HAP-1 (cell line): Measurements from ENCODE around the gene INPP5E.
"Not testable (repeated sequence)": the region's sequence is repeated elsewhere in the genome, so short reads cannot be mapped to it uniquely, and the experiment has no call there.

Source experiments
- DNase-seq, 2 experiments: peaks; one replicate each; pipeline ENCODE4 v3.0.0-alpha.2; 2016 to 2020; ENCODE audit warnings: low spot score in 2 of 2
- H3K27me3 ChIP-seq: fragments of 250-450 bp; sonication (Bioruptor Pico); 2 replicates; pipeline ENCODE4 v1.5.1; 2020; ENCODE audit warnings: low read depth, mild to moderate bottlenecking, moderate library complexity
- H3K36me3 ChIP-seq: fragments of 250-450 bp; sonication (Bioruptor Pico); replicated peaks from 2 replicates; pipeline ENCODE4 v1.5.1; 2020; ENCODE audit warnings: mild to moderate bottlenecking
- H3K4me1 ChIP-seq: fragments of 250-450 bp; sonication (Bioruptor Pico); 2 replicates; pipeline ENCODE4 v1.5.1; 2020; ENCODE audit warnings: mild to moderate bottlenecking
- H3K4me3 ChIP-seq: fragments of 250-450 bp; sonication (Bioruptor Pico); 2 replicates; pipeline ENCODE4 v1.5.1; 2020; ENCODE audit warnings: mild to moderate bottlenecking, moderate library complexity
- H3K9me3 ChIP-seq: fragments of 250-450 bp; sonication (Bioruptor Pico); 2 replicates; pipeline ENCODE4 v1.5.1; 2020; ENCODE audit warnings: mild to moderate bottlenecking, moderate library complexity
- in situ Hi-C: fragments of 300-500 bp; cut with MboI; formaldehyde crosslinking; loops from 3 replicates; pipeline ENCODE4 v1.14.3; 2020; ENCODE audit warnings: low sequenced_read_pairs, inconsistent platforms, mixed read lengths

Gene INPP5E

DNA sequence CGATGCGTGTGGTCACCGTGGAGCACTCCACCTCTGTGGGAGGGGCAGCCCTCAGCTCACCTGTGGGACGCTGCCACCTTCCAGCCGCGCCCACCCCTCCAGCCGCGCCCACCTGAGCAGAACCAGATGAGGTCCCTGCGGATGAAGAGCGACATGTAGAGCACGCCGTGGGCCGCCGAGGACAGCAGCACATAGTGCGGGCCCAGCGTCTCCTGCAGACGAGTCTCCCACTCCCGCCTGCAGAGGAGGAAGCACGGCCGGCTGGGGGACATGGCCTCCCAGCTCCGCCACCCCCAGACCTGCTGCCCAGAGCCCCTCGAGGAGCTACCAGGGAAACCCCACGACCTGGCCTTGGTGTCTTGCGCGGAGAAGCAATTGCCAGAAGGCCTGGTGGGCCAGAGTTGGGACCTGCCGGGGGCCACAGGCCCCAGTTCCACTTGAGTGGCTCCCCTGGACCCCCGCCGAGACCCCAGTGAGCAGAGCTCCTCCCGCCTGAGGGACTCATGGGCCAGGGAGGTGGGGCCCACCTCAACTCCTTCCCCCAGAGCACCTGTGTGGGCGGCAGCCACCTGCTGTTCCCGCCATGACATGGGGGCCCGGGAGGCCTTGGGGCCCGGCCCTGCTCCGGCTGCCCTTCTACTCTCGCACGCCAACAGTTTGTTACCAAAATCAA is 6.5 kb downstream of the INPP5E start:
- in situ Hi-C loops = no loop called here
- DNase-seq = no peak
- H3K36me3 ChIP-seq = peaks cover 28% of the 10 kb centered on the region
- no peak overlapping the region for H3K4me3 ChIP-seq
- peaks cover 9% of the 10 kb centered on the region for H3K4me1 ChIP-seq
- H3K27me3 ChIP-seq = no peaks in the 10 kb centered on the region
- no peaks in the 10 kb centered on the region for H3K9me3 ChIP-seq

- H3K27me3 ChIP-seq = no peaks in the 10 kb centered on the region
Measured at GRCh38 chr9:136432591-136432990, 7.1 kb downstream of the INPP5E start.

GRCh38 chr9:136431782-136432350 is 7.8 kb downstream of the INPP5E start:
- Histone ChIP-seq H3K4me3 (no peak overlapping the region), H3K36me3 (peaks cover 30% of the 10 kb centered on the region), H3K27me3 (no peaks in the 10 kb centered on the region), H3K4me1 (no peaks in the 10 kb centered on the region), H3K9me3 (no peaks in the 10 kb centered on the region)
- no peak for DNase-seq
- in situ Hi-C loops = no loop called here

More at GRCh38 chr9:136432591-136432990, 7.1 kb downstream of the INPP5E start:
- no peak for DNase-seq
- in situ Hi-C loops = no loop called here
- Histone ChIP-seq H3K9me3 (no peaks in the 10 kb centered on the region), H3K36me3 (peaks cover 25% of the 10 kb centered on the region), H3K4me3 (no peak overlapping the region), H3K4me1 (peaks cover 6% of the 10 kb centered on the region)

GRCh38 chr9:136430588-136431234 is 8.9 kb downstream of the INPP5E start:
- in situ Hi-C loops = no loop called here
- Histone ChIP-seq H3K36me3 (peaks cover 30% of the 10 kb centered on the region), H3K9me3 (no peaks in the 10 kb centered on the region), H3K4me1 (no peaks in the 10 kb centered on the region), H3K4me3 (no peak overlapping the region), H3K27me3 (no peaks in the 10 kb centered on the region)
- no peak for DNase-seq

- Histone ChIP-seq H3K9me3 (no peaks in the 10 kb centered on the region), H3K4me1 (no peaks in the 10 kb centered on the region), H3K4me3 (no peak overlapping the region), H3K36me3 (peaks cover 31% of the 10 kb centered on the region), H3K27me3 (no peaks in the 10 kb centered on the region)
- no peak for DNase-seq
- in situ Hi-C loops = no loop called here
Measured at GRCh38 chr9:136429683-136430491, 9.8 kb downstream of the INPP5E start.

- H3K36me3 ChIP-seq = peaks cover 38% of the 10 kb centered on the region
- no peaks in the 10 kb centered on the region for H3K27me3 ChIP-seq
- in situ Hi-C loops = no loop called here
- no peak overlapping the region for H3K4me3 ChIP-seq
- no peaks in the 10 kb centered on the region for H3K9me3 ChIP-seq
- no peak for DNase-seq
- H3K4me1 ChIP-seq = no peaks in the 10 kb centered on the region
Measured at GRCh38 chr9:136429075-136429628, 10.5 kb downstream of the INPP5E start.

DNA sequence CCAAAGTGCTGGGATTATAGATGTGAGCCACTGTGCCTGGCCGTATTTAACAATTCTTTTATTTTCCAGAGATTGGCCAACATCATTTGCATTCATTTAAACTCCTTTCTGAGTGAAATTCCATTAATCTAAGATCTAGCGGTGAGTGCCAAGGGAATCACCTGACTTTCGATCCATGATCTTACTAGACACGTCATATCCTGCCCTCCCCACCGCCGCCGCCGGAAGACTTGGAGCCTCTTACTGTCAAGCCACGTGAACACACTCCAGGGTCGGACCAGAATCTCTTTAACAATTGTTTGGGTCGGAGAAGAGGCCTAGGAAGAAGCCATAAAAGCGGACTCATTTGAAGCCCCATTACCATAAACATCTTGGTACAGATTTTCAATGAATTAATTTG is 12.9 kb downstream of the INPP5E start:
- H3K4me3 ChIP-seq = no peak overlapping the region
- no peak for DNase-seq
- no peaks in the 10 kb centered on the region for H3K9me3 ChIP-seq
- H3K27me3 ChIP-seq = no peaks in the 10 kb centered on the region
- H3K36me3 ChIP-seq = peaks cover 62% of the 10 kb centered on the region
- in situ Hi-C loops = no loop called here
- H3K4me1 ChIP-seq = no peaks in the 10 kb centered on the region

- DNase-seq, H3K9me3 ChIP-seq, in situ Hi-C loops, H3K27me3 ChIP-seq, H3K4me1 ChIP-seq, H3K4me3 ChIP-seq: not testable (repeated sequence)
- H3K36me3 ChIP-seq = peaks cover 62% of the 10 kb centered on the region
Measured at GRCh38 chr9:136425367-136425766, 14.3 kb downstream of the INPP5E start.

DNA sequence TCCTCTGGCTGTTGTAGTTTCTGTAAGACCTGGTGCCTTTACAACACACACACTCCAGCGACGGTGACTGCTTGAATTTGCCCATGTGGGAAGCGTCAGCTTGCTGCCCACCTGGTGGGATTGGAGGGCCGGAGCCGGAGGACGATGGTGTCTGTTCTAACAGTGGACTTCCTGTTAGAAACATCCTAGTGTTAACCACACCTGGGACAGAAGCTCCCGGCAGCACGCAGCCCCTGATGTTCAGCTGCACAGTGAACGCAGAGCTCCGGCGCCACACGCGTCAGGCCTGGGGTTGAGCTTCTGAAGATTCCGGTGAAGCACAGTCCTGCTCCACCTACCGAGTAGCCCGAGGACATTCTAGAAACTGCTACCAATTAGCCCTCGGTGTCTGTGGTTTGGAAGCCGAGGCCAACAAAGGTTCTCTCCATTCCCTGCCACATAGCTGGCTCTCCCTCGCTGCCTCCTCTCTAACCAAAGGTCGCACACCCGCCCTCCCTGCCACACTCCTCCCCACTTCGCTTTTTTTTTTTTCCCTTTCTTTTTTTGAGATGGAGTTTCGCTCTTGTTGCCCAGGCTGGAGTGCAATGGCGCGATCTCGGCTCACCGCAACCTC is 14.8 kb downstream of the INPP5E start:
- Histone ChIP-seq H3K4me3 (no peak overlapping the region), H3K9me3 (no peaks in the 10 kb centered on the region), H3K4me1 (no peaks in the 10 kb centered on the region), H3K36me3 (peaks cover 56% of the 10 kb centered on the region), H3K27me3 (no peaks in the 10 kb centered on the region)
- no peak for DNase-seq
- in situ Hi-C loops = no loop called here

DNA sequence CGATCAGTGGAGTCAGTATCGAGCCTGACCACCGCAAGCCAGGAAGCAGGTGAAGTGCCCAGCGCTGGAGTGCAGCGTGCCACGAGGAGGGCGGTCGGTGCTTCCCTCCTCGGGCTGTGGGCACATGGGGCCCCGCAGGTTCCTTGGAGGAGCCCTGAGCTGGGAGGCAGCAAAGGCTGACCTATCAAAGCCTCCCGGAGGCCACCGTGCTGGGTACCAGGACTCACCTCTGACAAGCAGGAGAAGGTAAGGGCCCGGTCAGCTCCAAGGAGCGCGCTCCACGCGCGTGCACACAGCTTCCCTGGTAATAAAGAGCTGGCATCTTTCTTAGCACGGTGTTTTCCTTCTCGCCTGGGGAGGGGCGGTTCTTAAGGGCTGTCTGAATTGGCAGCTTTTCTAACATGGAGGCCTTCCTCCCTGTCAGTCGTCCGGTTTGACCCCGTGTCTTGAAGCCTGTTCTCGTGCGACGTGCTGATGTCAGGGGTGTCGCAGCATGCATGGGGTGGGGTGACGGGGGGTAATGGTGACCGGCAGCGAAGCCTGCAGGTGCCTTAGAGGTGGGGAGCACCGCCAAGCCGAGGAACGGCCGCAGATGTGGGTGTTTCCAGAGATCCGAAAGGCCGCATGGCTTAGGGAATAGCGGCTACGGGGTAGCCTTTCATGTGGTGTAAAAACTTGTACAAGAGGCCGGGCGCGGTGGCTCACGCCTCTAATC is 16.1 kb downstream of the INPP5E start:
- H3K4me1 ChIP-seq = no peaks in the 10 kb centered on the region
- DNase-seq = no peak
- in situ Hi-C loops = no loop called here
- H3K36me3 ChIP-seq = peaks cover 56% of the 10 kb centered on the region
- H3K27me3 ChIP-seq = no peaks in the 10 kb centered on the region
- H3K9me3 ChIP-seq = no peaks in the 10 kb centered on the region
- H3K4me3 ChIP-seq = no peak overlapping the region

DNA sequence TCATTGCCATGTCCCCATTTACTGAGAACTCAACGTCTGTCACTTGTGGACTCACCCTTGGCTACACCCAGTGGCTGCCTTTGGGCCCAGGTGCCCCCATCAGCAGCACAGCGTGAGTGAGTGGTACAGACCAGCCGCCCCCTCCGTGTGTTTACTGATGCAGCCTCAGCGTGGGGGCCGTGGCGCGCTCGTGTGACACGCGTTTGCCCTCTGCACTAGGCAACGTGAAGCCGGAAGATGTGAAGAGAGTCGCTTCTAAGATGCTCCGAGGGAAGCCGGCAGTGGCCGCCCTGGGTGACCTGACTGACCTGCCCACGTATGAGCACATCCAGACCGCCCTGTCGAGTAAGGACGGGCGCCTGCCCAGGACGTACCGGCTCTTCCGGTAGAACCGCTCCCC is 16.8 kb downstream of the INPP5E start:
- no peak for DNase-seq
- Histone ChIP-seq H3K36me3 (peaks cover 60% of the 10 kb centered on the region), H3K27me3 (no peaks in the 10 kb centered on the region), H3K9me3 (no peaks in the 10 kb centered on the region), H3K4me1 (no peaks in the 10 kb centered on the region), H3K4me3 (no peak overlapping the region)
- in situ Hi-C loops = no loop called here

GRCh38 chr9:136421791-136422190 is 17.9 kb downstream of the INPP5E start:
- no peak for DNase-seq
- no peaks in the 10 kb centered on the region for H3K27me3 ChIP-seq
- in situ Hi-C loops = no loop called here
- no peak overlapping the region for H3K4me3 ChIP-seq
- no peaks in the 10 kb centered on the region for H3K4me1 ChIP-seq
- H3K9me3 ChIP-seq = no peaks in the 10 kb centered on the region
- H3K36me3 ChIP-seq = peaks cover 64% of the 10 kb centered on the region

DNA sequence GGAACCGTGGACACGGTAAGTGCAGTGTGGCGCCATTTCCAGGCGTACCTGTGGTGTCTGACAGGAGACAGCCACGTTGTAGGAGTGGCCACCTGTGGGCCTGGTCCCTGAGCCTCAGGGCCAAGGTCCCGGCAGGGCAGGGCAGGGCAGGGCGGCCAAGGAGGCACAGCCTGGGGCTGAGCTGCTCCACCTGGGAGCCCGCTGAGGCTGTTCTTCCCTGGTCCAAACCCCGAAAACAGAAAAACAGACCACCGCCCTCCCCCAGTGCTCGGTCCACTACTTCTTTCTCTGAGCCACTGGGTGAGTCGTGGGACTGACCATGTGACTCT is 20.6 kb downstream of the INPP5E start:
- Histone ChIP-seq H3K4me3 (no peak overlapping the region), H3K9me3 (no peaks in the 10 kb centered on the region), H3K4me1 (no peaks in the 10 kb centered on the region), H3K27me3 (no peaks in the 10 kb centered on the region), H3K36me3 (peaks cover 82% of the 10 kb centered on the region)
- DNase-seq = no peak
- in situ Hi-C loops = no loop called here
